Mesothelial cell of epicardium (in vitro differentiated cells): ENCODE measurements around the gene TMEM123. TPM values are rescaled to one million over a fixed set of nuclear protein-coding genes. Genes with fewer than 3 reads are reported as not detected.
"Not testable (repeated sequence)": the region's sequence is repeated elsewhere in the genome, so short reads cannot be mapped to it uniquely, and the experiment has no call there.

Experiments
- DNase-seq, 2 experiments: peaks; one replicate each; pipeline ENCODE4 v3.0.0; 2021; ENCODE audit warnings: low spot score in 2 of 2; ENCODE audit not compliant: unreplicated experiment in 2 of 2
- H3K27ac Mint-ChIP-seq: 2 replicates; pipeline ENCODE4 v1.8.0; 2021; ENCODE audit warnings: mixed read lengths
- H3K27me3 Mint-ChIP-seq: 2 replicates; pipeline ENCODE4 v1.8.0; 2021; ENCODE audit warnings: low read depth, mixed read lengths
- H3K36me3 Mint-ChIP-seq: 2 replicates; pipeline ENCODE4 v1.8.0; 2021; ENCODE audit warnings: mixed read lengths
- H3K4me1 Mint-ChIP-seq: 2 replicates; pipeline ENCODE4 v1.8.0; 2021; ENCODE audit warnings: mixed read lengths
- H3K4me3 Mint-ChIP-seq: 2 replicates; pipeline ENCODE4 v1.8.0; 2021; ENCODE audit warnings: mild to moderate bottlenecking, moderate library complexity, mixed read lengths
- H3K9me3 Mint-ChIP-seq: 2 replicates; pipeline ENCODE4 v1.8.0; 2021; ENCODE audit warnings: mixed read lengths
- CTCF ChIP-seq: fragments of 200-600 bp; sonication (generic); IDR thresholded peaks from one replicate; pipeline ENCODE4 v1.5.0; 2021; ENCODE audit warnings: antibody characterized with exemption; ENCODE audit not compliant: unreplicated experiment
- total RNA-seq: library from RNA; stranded (reverse); gene quantifications from 3 replicates; pipeline ENCODE4 v1.2.1, GENCODE V29; 2021

TMEM123 gene
- total RNA-seq, 1 donor from 2014 or later: 131 TPM

- DNase-seq: no peak
Measured at GRCh38 chr11:102436976-102437375, 15.6 kb downstream of the TMEM123 start.

GRCh38 chr11:102436561-102436960, 16.0 kb downstream of the TMEM123 start:
- no peaks in the 10 kb centered on the region for H3K27me3 Mint-ChIP-seq
- H3K4me3 Mint-ChIP-seq: no peak overlapping the region
- peak overlapping the region; percentile 67 for H3K27ac Mint-ChIP-seq
- H3K9me3 Mint-ChIP-seq: peaks cover 29% of the 10 kb centered on the region
- TF ChIP-seq CTCF: no peak
- no peak for DNase-seq
- H3K36me3 Mint-ChIP-seq: peaks cover 65% of the 10 kb centered on the region
- H3K4me1 Mint-ChIP-seq: peaks cover 10% of the 10 kb centered on the region

More at GRCh38 chr11:102436976-102437375, 15.6 kb downstream of the TMEM123 start:
- H3K36me3 Mint-ChIP-seq: peaks cover 65% of the 10 kb centered on the region
- H3K9me3 Mint-ChIP-seq: peaks cover 27% of the 10 kb centered on the region
- no peak overlapping the region for H3K4me3 Mint-ChIP-seq
- peak overlapping the region; percentile 67 for H3K27ac Mint-ChIP-seq
- H3K4me1 Mint-ChIP-seq: peaks cover 10% of the 10 kb centered on the region
- no peaks in the 10 kb centered on the region for H3K27me3 Mint-ChIP-seq
- TF ChIP-seq CTCF: no peak

GRCh38 chr11:102435688-102436087, 16.9 kb downstream of the TMEM123 start:
- no peak for TF ChIP-seq CTCF
- Mint-ChIP-seq H3K27ac (no peak overlapping the region), H3K4me3 (no peak overlapping the region), H3K9me3 (peaks cover 22% of the 10 kb centered on the region), H3K4me1 (peaks cover 10% of the 10 kb centered on the region), H3K36me3 (peaks cover 59% of the 10 kb centered on the region), H3K27me3 (no peaks in the 10 kb centered on the region)
- DNase-seq: no peak

GRCh38 chr11:102433571-102433970, 19.0 kb downstream of the TMEM123 start:
- peaks cover 53% of the 10 kb centered on the region for H3K36me3 Mint-ChIP-seq
- H3K27me3 Mint-ChIP-seq, DNase-seq, H3K4me3 Mint-ChIP-seq, H3K27ac Mint-ChIP-seq: not testable (repeated sequence)
- peaks cover 10% of the 10 kb centered on the region for H3K4me1 Mint-ChIP-seq
- H3K9me3 Mint-ChIP-seq: peaks cover 16% of the 10 kb centered on the region

GRCh38 chr11:102432560-102432959, 20.0 kb downstream of the TMEM123 start:
- not testable (repeated sequence) for H3K4me3 Mint-ChIP-seq, H3K4me1 Mint-ChIP-seq
- peaks cover 48% of the 10 kb centered on the region for H3K36me3 Mint-ChIP-seq

GRCh38 chr11:102431404-102431803, 21.2 kb downstream of the TMEM123 start:
- no peak overlapping the region for H3K27ac Mint-ChIP-seq
- TF ChIP-seq CTCF: no peak
- no peaks in the 10 kb centered on the region for H3K27me3 Mint-ChIP-seq
- peaks cover 47% of the 10 kb centered on the region for H3K36me3 Mint-ChIP-seq
- peaks cover 16% of the 10 kb centered on the region for H3K9me3 Mint-ChIP-seq
- DNase-seq: no peak
- peaks cover 5% of the 10 kb centered on the region for H3K4me1 Mint-ChIP-seq
- no peak overlapping the region for H3K4me3 Mint-ChIP-seq

More at GRCh38 chr11:102432560-102432959, 20.0 kb downstream of the TMEM123 start:
- not testable (repeated sequence) for H3K27me3 Mint-ChIP-seq, DNase-seq, H3K27ac Mint-ChIP-seq
- H3K9me3 Mint-ChIP-seq: peaks cover 16% of the 10 kb centered on the region
